Parathyroid adenoma (tissue), 2 donors: ENCODE data around the gene FSTL5.
"Not testable (repeated sequence)": the region's sequence is repeated elsewhere in the genome, so short reads cannot be mapped to it uniquely, and the experiment has no call there.

ENCODE experiments used
- H2AFZ ChIP-seq: fragments of 300-600 bp; sonication (generic); one replicate; pipeline ENCODE4 v1.7.0; 2017; ENCODE audit warnings: antibody characterized with exemption, mild to moderate bottlenecking
- H3K27ac ChIP-seq: fragments of 300-600 bp; sonication (generic); one replicate; pipeline ENCODE4 v1.7.0; 2017
- H3K27me3 ChIP-seq: fragments of 300-600 bp; sonication (generic); one replicate; pipeline ENCODE4 v1.7.0; 2017; ENCODE audit warnings: low read length; ENCODE audit not compliant: control insufficient read depth, insufficient read depth
- H3K36me3 ChIP-seq: fragments of 300-600 bp; sonication (generic); one replicate; pipeline ENCODE4 v1.7.0; 2017; ENCODE audit warnings: low read length; ENCODE audit not compliant: control insufficient read depth, insufficient read depth
- H3K4me1 ChIP-seq: fragments of 300-600 bp; sonication (generic); one replicate; pipeline ENCODE4 v1.7.0; 2017; ENCODE audit warnings: control low read depth
- H3K4me2 ChIP-seq: fragments of 300-600 bp; sonication (generic); one replicate; pipeline ENCODE4 v1.7.0; 2017; ENCODE audit warnings: low read length
- H3K4me3 ChIP-seq: fragments of 300-600 bp; sonication (generic); one replicate; pipeline ENCODE4 v1.7.0; 2017; ENCODE audit warnings: low read depth, low read length
- H3K79me2 ChIP-seq: fragments of 300-600 bp; sonication (generic); one replicate; pipeline ENCODE4 v1.7.0; 2017; ENCODE audit warnings: control low read depth
- H3K9ac ChIP-seq: fragments of 300-600 bp; sonication (generic); one replicate; pipeline ENCODE4 v1.7.0; 2017; ENCODE audit warnings: mild to moderate bottlenecking
- H3K9me3 ChIP-seq: fragments of 300-600 bp; sonication (generic); one replicate; pipeline ENCODE4 v1.7.0; 2017; ENCODE audit warnings: low read length; ENCODE audit not compliant: control insufficient read depth
- TF ChIP-seq, protein P1 (sequence below): fragments of 300-600 bp; sonication (generic); IDR thresholded peaks from one replicate; pipeline ENCODE4 v1.7.0; 2017; ENCODE audit warnings: antibody characterized with exemption, mild to moderate bottlenecking
- donor health status: primary hyperparathyroidism.

FSTL5 gene

GRCh38 chr4:162104459-162105124 is 59.2 kb downstream of the FSTL5 start:
- Histone ChIP-seq H2AFZ (no peak overlapping the region), H3K9ac (no peak overlapping the region), H3K36me3 (no peaks in the 10 kb centered on the region), H3K27me3 (no peaks in the 10 kb centered on the region), H3K27ac (no peak overlapping the region), H3K4me2 (no peak overlapping the region), H3K79me2 (no peaks in the 10 kb centered on the region), H3K4me1 (no peaks in the 10 kb centered on the region), H3K4me3 (no peak overlapping the region), H3K9me3 (no peaks in the 10 kb centered on the region)
- TF ChIP-seq, protein P1, sequence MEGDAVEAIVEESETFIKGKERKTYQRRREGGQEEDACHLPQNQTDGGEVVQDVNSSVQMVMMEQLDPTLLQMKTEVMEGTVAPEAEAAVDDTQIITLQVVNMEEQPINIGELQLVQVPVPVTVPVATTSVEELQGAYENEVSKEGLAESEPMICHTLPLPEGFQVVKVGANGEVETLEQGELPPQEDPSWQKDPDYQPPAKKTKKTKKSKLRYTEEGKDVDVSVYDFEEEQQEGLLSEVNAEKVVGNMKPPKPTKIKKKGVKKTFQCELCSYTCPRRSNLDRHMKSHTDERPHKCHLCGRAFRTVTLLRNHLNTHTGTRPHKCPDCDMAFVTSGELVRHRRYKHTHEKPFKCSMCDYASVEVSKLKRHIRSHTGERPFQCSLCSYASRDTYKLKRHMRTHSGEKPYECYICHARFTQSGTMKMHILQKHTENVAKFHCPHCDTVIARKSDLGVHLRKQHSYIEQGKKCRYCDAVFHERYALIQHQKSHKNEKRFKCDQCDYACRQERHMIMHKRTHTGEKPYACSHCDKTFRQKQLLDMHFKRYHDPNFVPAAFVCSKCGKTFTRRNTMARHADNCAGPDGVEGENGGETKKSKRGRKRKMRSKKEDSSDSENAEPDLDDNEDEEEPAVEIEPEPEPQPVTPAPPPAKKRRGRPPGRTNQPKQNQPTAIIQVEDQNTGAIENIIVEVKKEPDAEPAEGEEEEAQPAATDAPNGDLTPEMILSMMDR = no peak

- not testable (repeated sequence) for H3K79me2 ChIP-seq, H3K9ac ChIP-seq, H3K27ac ChIP-seq, H3K27me3 ChIP-seq, H2AFZ ChIP-seq, H3K4me2 ChIP-seq, H3K4me3 ChIP-seq, H3K4me1 ChIP-seq, H3K36me3 ChIP-seq, H3K9me3 ChIP-seq
These were observed 59.9 kb downstream of the FSTL5 start for GRCh38 chr4:162103908-162104307.

DNA sequence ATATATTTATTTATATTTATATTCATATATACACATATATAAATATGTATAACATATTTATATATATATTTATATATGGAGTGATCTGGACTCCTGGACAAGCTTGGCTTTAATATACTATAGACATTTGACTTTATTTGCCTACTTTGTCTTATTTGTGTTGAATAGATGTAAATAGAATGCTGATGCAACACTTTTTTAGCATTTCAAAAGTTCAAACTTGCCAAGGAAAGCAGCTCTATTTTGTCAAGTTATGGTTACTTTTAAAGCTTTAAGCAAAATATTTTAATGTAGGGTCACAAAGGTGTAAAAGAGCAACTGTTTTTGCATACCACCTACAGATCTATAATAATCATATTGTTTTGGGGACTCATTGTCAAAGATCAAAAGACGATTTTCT is 61.1 kb downstream of the FSTL5 start:
- Histone ChIP-seq H3K4me3 (no peak overlapping the region), H3K36me3 (no peaks in the 10 kb centered on the region), H3K9ac (no peak overlapping the region), H3K9me3 (no peaks in the 10 kb centered on the region), H3K27ac (no peak overlapping the region), H3K79me2 (no peaks in the 10 kb centered on the region), H3K27me3 (no peaks in the 10 kb centered on the region), H2AFZ (no peak overlapping the region), H3K4me1 (no peaks in the 10 kb centered on the region), H3K4me2 (no peak overlapping the region)
- TF ChIP-seq, protein P1 = no peak

GRCh38 chr4:162101337-162101736 is 62.5 kb downstream of the FSTL5 start:
- Histone ChIP-seq H3K36me3 (no peaks in the 10 kb centered on the region), H3K4me3 (no peak overlapping the region), H3K4me1 (no peaks in the 10 kb centered on the region), H3K9me3 (no peaks in the 10 kb centered on the region), H3K27me3 (no peaks in the 10 kb centered on the region), H3K79me2 (no peaks in the 10 kb centered on the region), H3K4me2 (no peak overlapping the region), H3K27ac (no peak overlapping the region), H2AFZ (no peak overlapping the region), H3K9ac (no peak overlapping the region)
- TF ChIP-seq, protein P1 = no peak

DNA sequence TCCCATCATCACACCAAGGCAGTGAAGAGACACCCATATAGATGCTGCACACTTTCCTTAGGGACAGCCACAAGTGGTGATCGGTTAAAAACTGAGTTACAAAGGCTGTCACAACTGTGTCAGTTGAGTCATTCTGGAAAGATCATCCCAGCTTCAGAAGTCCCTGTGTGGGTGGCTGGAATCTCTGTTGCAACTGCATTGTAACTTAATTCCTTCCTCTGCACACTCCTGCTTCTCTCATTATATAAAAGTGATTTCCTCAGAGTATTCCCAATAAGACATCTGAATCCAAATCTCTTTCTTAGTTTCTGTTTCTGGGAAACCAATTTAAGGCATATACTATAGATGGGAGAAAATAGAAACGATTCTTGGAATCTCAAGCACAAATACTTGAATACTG is 88.1 kb downstream of the FSTL5 start:
- H3K4me3 ChIP-seq = no peak overlapping the region
- H3K79me2 ChIP-seq = no peaks in the 10 kb centered on the region
- H3K4me2 ChIP-seq = no peak overlapping the region
- H3K27ac ChIP-seq = no peak overlapping the region
- H3K36me3 ChIP-seq = no peaks in the 10 kb centered on the region
- TF ChIP-seq, protein P1 = no peak
- no peaks in the 10 kb centered on the region for H3K4me1 ChIP-seq
- H3K9me3 ChIP-seq = no peaks in the 10 kb centered on the region
- H3K9ac ChIP-seq = no peak overlapping the region
- H3K27me3 ChIP-seq = no peaks in the 10 kb centered on the region
- H2AFZ ChIP-seq = no peak overlapping the region
